Mesendoderm (in vitro differentiated cells): Measurements from ENCODE around the gene METRN.
A peak's percentile ranks its signal among the peaks of the same experiment; 100 is the strongest.

Experiments
- DNase-seq: peaks from one replicate; pipeline ENCODE4 v3.0.0; 2013
- H2AK5ac ChIP-seq: 2 replicates; pipeline ENCODE4 v1.6.1; 2013; ENCODE audit warnings: low read length, inconsistent platforms
- H2BK120ac ChIP-seq: 2 replicates; pipeline ENCODE4 v1.6.1; 2013; ENCODE audit warnings: low read depth, mild to moderate bottlenecking, low read length, moderate library complexity, mixed read lengths
- H2BK15ac ChIP-seq: replicated peaks from 2 replicates; pipeline ENCODE4 v1.6.1; 2013; ENCODE audit warnings: low read depth, mild to moderate bottlenecking, moderate library complexity
- H2BK5ac ChIP-seq: 2 replicates; pipeline ENCODE4 v1.6.1; 2013; ENCODE audit warnings: low read length, inconsistent platforms
- H3K18ac ChIP-seq: 2 replicates; pipeline ENCODE4 v1.6.1; 2013; ENCODE audit warnings: mild to moderate bottlenecking, low read length, mixed read lengths
- H3K23ac ChIP-seq: one replicate; pipeline ENCODE4 v1.6.1; 2013; ENCODE audit warnings: low read length
- H3K27ac ChIP-seq: 2 replicates; pipeline ENCODE4 v1.5.1; 2013; ENCODE audit warnings: low read depth, mild to moderate bottlenecking, inconsistent platforms, low read length, moderate library complexity
- H3K27me3 ChIP-seq: 2 replicates; pipeline ENCODE4 v1.6.1; 2013; ENCODE audit warnings: low read length, control low read depth, mild to moderate bottlenecking, inconsistent platforms; ENCODE audit not compliant: insufficient read depth, poor library complexity
- H3K36me3 ChIP-seq: 2 replicates; pipeline ENCODE4 v1.6.1; 2013; ENCODE audit warnings: low read length, inconsistent platforms; ENCODE audit not compliant: control insufficient read depth, insufficient read depth
- H3K4ac ChIP-seq: one replicate; pipeline ENCODE4 v1.6.1; 2013; ENCODE audit warnings: low read depth, mild to moderate bottlenecking, low read length, moderate library complexity
- H3K4me1 ChIP-seq: 2 replicates; pipeline ENCODE4 v1.6.1; 2013; ENCODE audit warnings: low read depth, low read length, inconsistent platforms; ENCODE audit not compliant: control insufficient read depth
- H3K4me2 ChIP-seq: 2 replicates; pipeline ENCODE4 v1.6.1; 2013; ENCODE audit warnings: low read length
- H3K4me3 ChIP-seq: 2 replicates; pipeline ENCODE4 v1.5.1; 2013; ENCODE audit warnings: mild to moderate bottlenecking, low read length
- H3K56ac ChIP-seq: one replicate; pipeline ENCODE4 v1.6.1; 2013; ENCODE audit warnings: low read length
- H3K79me1 ChIP-seq: 2 replicates; pipeline ENCODE4 v1.6.1; 2013; ENCODE audit warnings: low read length, inconsistent platforms
- H3K79me2 ChIP-seq: 2 replicates; pipeline ENCODE4 v1.6.1; 2013; ENCODE audit warnings: mild to moderate bottlenecking, low read length; ENCODE audit not compliant: control insufficient read depth, insufficient read depth
- H3K9ac ChIP-seq: 2 replicates; pipeline ENCODE4 v1.6.1; 2013; ENCODE audit warnings: low read length, inconsistent platforms
- H4K5ac ChIP-seq: one replicate; pipeline ENCODE4 v1.6.1; 2013; ENCODE audit warnings: low read length
- H4K8ac ChIP-seq: one replicate; pipeline ENCODE4 v1.6.1; 2013; ENCODE audit warnings: low read depth, mild to moderate bottlenecking, control low read depth, low read length, moderate library complexity
- WGBS: extraction: QIAGEN DNeasy Blood & Tissue Kit; methylation state at CpG from one replicate; pipeline ENCODE4 v1.1.7; 2013; ENCODE audit warnings: low lambda C conversion rate, missing lambda C conversion rate; ENCODE audit not compliant: insufficient coverage; ENCODE audit errors: extremely low coverage; 5-methylcytosine and 5-hydroxymethylcytosine counted together

Gene METRN

GRCh38 chr16:684071-684794 lies 30.7 kb upstream of the METRN start, which contains the start of gene JMJD8:
Gene JMJD8 (minus strand): TSS chr16:684334. CDS start chr16:684319, 15 bp downstream.
- peak within 1 kb of the TSS; percentile 93 for H3K9ac ChIP-seq
- no peak within 1 kb of the TSS for H2BK120ac ChIP-seq
- H3K79me2 ChIP-seq = peaks cover 18% of the 10 kb centered on the region
- no peak within 1 kb of the TSS for H4K8ac ChIP-seq
- H3K18ac ChIP-seq = peak within 1 kb of the TSS; percentile 42
- no peak within 1 kb of the TSS for H2BK5ac ChIP-seq
- H3K4me3 ChIP-seq = peak within 1 kb of the TSS; percentile 63
- H2AK5ac ChIP-seq = no peak within 1 kb of the TSS
- H2BK15ac ChIP-seq = no peak within 1 kb of the TSS
- DNase-seq = peak; percentile 97
- peak within 1 kb of the TSS; percentile 21 for H3K27ac ChIP-seq
- peaks cover 19% of the 10 kb centered on the region for H3K79me1 ChIP-seq
- no peaks in the 10 kb centered on the region for H3K27me3 ChIP-seq
- H4K5ac ChIP-seq = no peak within 1 kb of the TSS
- WGBS = no CpG with 5 or more reads among the region's 91 CpGs
- H3K23ac ChIP-seq = no peak within 1 kb of the TSS
- H3K4me2 ChIP-seq = peak within 1 kb of the TSS; percentile 49
- no peak within 1 kb of the TSS for H3K4ac ChIP-seq
- H3K4me1 ChIP-seq = no peaks in the 10 kb centered on the region
- H3K36me3 ChIP-seq = peaks cover 13% of the 10 kb centered on the region
- H3K56ac ChIP-seq = peak within 1 kb of the TSS; percentile 96

- H3K56ac ChIP-seq = no peak overlapping the region
- no peak overlapping the region for H4K8ac ChIP-seq
- H3K4me1 ChIP-seq = peaks cover 3% of the 10 kb centered on the region
- no peak overlapping the region for H2AK5ac ChIP-seq
- no peak overlapping the region for H3K18ac ChIP-seq
- H3K9ac ChIP-seq = no peak overlapping the region
- peaks cover 13% of the 10 kb centered on the region for H3K36me3 ChIP-seq
- H2BK5ac ChIP-seq = no peak overlapping the region
- no peak overlapping the region for H2BK15ac ChIP-seq
- no peak for DNase-seq
- no peak overlapping the region for H3K4me3 ChIP-seq
- peaks cover 24% of the 10 kb centered on the region for H3K79me1 ChIP-seq
- peaks cover 18% of the 10 kb centered on the region for H3K79me2 ChIP-seq
- no peak overlapping the region for H3K23ac ChIP-seq
- H3K4ac ChIP-seq = no peak overlapping the region
- H3K4me2 ChIP-seq = no peak overlapping the region
- H3K27me3 ChIP-seq = no peaks in the 10 kb centered on the region
- H2BK120ac ChIP-seq = no peak overlapping the region
- H3K27ac ChIP-seq = no peak overlapping the region
- H4K5ac ChIP-seq = no peak overlapping the region
- no CpG with 5 or more reads among the region's 61 CpGs for WGBS
Measured at GRCh38 chr16:684961-685696, 29.8 kb upstream of the METRN start.

GRCh38 chr16:685967-686366 lies 29.0 kb upstream of the METRN start:
- Histone ChIP-seq H3K9ac (no peak overlapping the region), H4K8ac (no peak overlapping the region), H3K56ac (no peak overlapping the region), H3K23ac (no peak overlapping the region), H2BK5ac (no peak overlapping the region), H3K4me1 (peaks cover 3% of the 10 kb centered on the region), H3K27ac (no peak overlapping the region), H2BK15ac (no peak overlapping the region), H3K18ac (no peak overlapping the region), H3K36me3 (peaks cover 13% of the 10 kb centered on the region), H3K27me3 (no peaks in the 10 kb centered on the region), H3K4me2 (no peak overlapping the region), H3K4me3 (no peak overlapping the region), H4K5ac (no peak overlapping the region), H3K4ac (no peak overlapping the region), H3K79me2 (peaks cover 15% of the 10 kb centered on the region), H3K79me1 (peaks cover 24% of the 10 kb centered on the region), H2BK120ac (no peak overlapping the region), H2AK5ac (no peak overlapping the region)
- DNase-seq = no peak
- no CpG with 5 or more reads among the region's 10 CpGs for WGBS

GRCh38 chr16:686459-687260 lies 28.3 kb upstream of the METRN start:
- H3K23ac ChIP-seq = no peak overlapping the region
- no CpG with 5 or more reads among the region's 51 CpGs for WGBS
- H2BK120ac ChIP-seq = no peak overlapping the region

GRCh38 chr16:687499-687898 lies 27.4 kb upstream of the METRN start:
- no peak overlapping the region for H3K4ac ChIP-seq
- no peak overlapping the region for H3K9ac ChIP-seq
- no peak overlapping the region for H3K27ac ChIP-seq
- H2BK5ac ChIP-seq = no peak overlapping the region
- H2BK15ac ChIP-seq = no peak overlapping the region
- H4K8ac ChIP-seq = no peak overlapping the region
- H3K4me2 ChIP-seq = no peak overlapping the region
- H3K23ac ChIP-seq = no peak overlapping the region
- H3K4me1 ChIP-seq = peaks cover 3% of the 10 kb centered on the region
- peaks cover 4% of the 10 kb centered on the region for H3K27me3 ChIP-seq
- WGBS = no CpG with 5 or more reads among the region's 19 CpGs
- H3K4me3 ChIP-seq = no peak overlapping the region
- DNase-seq = no peak
- H3K36me3 ChIP-seq = peaks cover 6% of the 10 kb centered on the region
- no peak overlapping the region for H3K56ac ChIP-seq
- H3K79me2 ChIP-seq = peaks cover 3% of the 10 kb centered on the region
- no peak overlapping the region for H2AK5ac ChIP-seq
- no peak overlapping the region for H4K5ac ChIP-seq
- no peak overlapping the region for H2BK120ac ChIP-seq
- H3K79me1 ChIP-seq = peaks cover 14% of the 10 kb centered on the region
- no peak overlapping the region for H3K18ac ChIP-seq

More at GRCh38 chr16:686459-687260, 28.3 kb upstream of the METRN start:
- H3K27me3 ChIP-seq = no peaks in the 10 kb centered on the region
- H2AK5ac ChIP-seq = no peak overlapping the region
- H3K27ac ChIP-seq = no peak overlapping the region
- H3K18ac ChIP-seq = no peak overlapping the region
- H4K5ac ChIP-seq = no peak overlapping the region
- no peak overlapping the region for H3K4me3 ChIP-seq
- H3K4me1 ChIP-seq = peaks cover 3% of the 10 kb centered on the region
- H3K36me3 ChIP-seq = peaks cover 12% of the 10 kb centered on the region
- no peak overlapping the region for H4K8ac ChIP-seq
- no peak overlapping the region for H2BK15ac ChIP-seq
- H3K56ac ChIP-seq = no peak overlapping the region
- H3K9ac ChIP-seq = no peak overlapping the region
- H2BK5ac ChIP-seq = no peak overlapping the region
- DNase-seq = no peak
- H3K4ac ChIP-seq = no peak overlapping the region
- no peak overlapping the region for H3K4me2 ChIP-seq
- peaks cover 8% of the 10 kb centered on the region for H3K79me2 ChIP-seq
- H3K79me1 ChIP-seq = peaks cover 20% of the 10 kb centered on the region
